ENCODE data around the gene LTBP3. TPM values are rescaled to one million over a fixed set of nuclear protein-coding genes. Genes with fewer than 3 reads are reported as not detected.

LTBP3 gene
- total and polyA plus RNA-seq, 9 of the 15 experiments (the other 6 are each of a cell fraction or from before 2014, with no cell fraction given), result 0.06 to 20.5 (median 4.8) TPM

GRCh38 chr11:65503949-65504673, 54.0 kb downstream of the LTBP3 start (continued):
- TF ChIP-seq, protein P1, sequence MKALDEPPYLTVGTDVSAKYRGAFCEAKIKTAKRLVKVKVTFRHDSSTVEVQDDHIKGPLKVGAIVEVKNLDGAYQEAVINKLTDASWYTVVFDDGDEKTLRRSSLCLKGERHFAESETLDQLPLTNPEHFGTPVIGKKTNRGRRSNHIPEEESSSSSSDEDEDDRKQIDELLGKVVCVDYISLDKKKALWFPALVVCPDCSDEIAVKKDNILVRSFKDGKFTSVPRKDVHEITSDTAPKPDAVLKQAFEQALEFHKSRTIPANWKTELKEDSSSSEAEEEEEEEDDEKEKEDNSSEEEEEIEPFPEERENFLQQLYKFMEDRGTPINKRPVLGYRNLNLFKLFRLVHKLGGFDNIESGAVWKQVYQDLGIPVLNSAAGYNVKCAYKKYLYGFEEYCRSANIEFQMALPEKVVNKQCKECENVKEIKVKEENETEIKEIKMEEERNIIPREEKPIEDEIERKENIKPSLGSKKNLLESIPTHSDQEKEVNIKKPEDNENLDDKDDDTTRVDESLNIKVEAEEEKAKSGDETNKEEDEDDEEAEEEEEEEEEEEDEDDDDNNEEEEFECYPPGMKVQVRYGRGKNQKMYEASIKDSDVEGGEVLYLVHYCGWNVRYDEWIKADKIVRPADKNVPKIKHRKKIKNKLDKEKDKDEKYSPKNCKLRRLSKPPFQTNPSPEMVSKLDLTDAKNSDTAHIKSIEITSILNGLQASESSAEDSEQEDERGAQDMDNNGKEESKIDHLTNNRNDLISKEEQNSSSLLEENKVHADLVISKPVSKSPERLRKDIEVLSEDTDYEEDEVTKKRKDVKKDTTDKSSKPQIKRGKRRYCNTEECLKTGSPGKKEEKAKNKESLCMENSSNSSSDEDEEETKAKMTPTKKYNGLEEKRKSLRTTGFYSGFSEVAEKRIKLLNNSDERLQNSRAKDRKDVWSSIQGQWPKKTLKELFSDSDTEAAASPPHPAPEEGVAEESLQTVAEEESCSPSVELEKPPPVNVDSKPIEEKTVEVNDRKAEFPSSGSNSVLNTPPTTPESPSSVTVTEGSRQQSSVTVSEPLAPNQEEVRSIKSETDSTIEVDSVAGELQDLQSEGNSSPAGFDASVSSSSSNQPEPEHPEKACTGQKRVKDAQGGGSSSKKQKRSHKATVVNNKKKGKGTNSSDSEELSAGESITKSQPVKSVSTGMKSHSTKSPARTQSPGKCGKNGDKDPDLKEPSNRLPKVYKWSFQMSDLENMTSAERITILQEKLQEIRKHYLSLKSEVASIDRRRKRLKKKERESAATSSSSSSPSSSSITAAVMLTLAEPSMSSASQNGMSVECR (CRISPR knock-in tag; IDR thresholded peaks at IDR 0.05), result peak; percentile 43; the same call in 1 of the 2 replicates
- TF ChIP-seq ZNF830 (CRISPR knock-in tag; IDR thresholded peaks at IDR 0.05) (no peak), ZNF79 (CRISPR knock-in tag; IDR thresholded peaks at IDR 0.05; ENCODE audit: low read depth) (no peak), KAT7 (CRISPR knock-in tag; IDR thresholded peaks at IDR 0.05; ENCODE audit: borderline replicate concordance) (no peak; the same call in 1 of the 2 replicates), ZNF644 (tag; IDR thresholded peaks at IDR 0.05; ENCODE audit: low read depth) (no peak), MTA3 (IDR thresholded peaks at IDR 0.05; ENCODE audit: borderline replicate concordance) (no peak), ZNF143 (CRISPR knock-in tag; IDR thresholded peaks at IDR 0.05) (no peak), ADNP (tag; IDR thresholded peaks at IDR 0.05) (no peak), FOXK2 (conservative IDR thresholded peaks at IDR 0.05 in 1 of 2, IDR thresholded peaks at IDR 0.05 in 1 of 2; ENCODE audit: low read depth in 2 of 2) (no peak), DLX4 (CRISPR knock-in tag; IDR thresholded peaks at IDR 0.05) (peak; percentile 81; the same call in 1 of the 2 replicates), ZNF57 (CRISPR knock-in tag; IDR thresholded peaks at IDR 0.05) (peak; percentile 87), RAD21 (CRISPR knock-in tag; conservative IDR thresholded peaks at IDR 0.05 in 1 of 2, IDR thresholded peaks at IDR 0.05 in 1 of 2) (no peak; a peak in 1 of 4 replicates), TOE1 (IDR thresholded peaks at IDR 0.05; ENCODE audit: borderline replicate concordance) (no peak), TOE1 (CRISPR knock-in tag; IDR thresholded peaks at IDR 0.05; ENCODE audit: borderline replicate concordance, low read depth) (no peak)
- TF ChIP-seq, protein P2, sequence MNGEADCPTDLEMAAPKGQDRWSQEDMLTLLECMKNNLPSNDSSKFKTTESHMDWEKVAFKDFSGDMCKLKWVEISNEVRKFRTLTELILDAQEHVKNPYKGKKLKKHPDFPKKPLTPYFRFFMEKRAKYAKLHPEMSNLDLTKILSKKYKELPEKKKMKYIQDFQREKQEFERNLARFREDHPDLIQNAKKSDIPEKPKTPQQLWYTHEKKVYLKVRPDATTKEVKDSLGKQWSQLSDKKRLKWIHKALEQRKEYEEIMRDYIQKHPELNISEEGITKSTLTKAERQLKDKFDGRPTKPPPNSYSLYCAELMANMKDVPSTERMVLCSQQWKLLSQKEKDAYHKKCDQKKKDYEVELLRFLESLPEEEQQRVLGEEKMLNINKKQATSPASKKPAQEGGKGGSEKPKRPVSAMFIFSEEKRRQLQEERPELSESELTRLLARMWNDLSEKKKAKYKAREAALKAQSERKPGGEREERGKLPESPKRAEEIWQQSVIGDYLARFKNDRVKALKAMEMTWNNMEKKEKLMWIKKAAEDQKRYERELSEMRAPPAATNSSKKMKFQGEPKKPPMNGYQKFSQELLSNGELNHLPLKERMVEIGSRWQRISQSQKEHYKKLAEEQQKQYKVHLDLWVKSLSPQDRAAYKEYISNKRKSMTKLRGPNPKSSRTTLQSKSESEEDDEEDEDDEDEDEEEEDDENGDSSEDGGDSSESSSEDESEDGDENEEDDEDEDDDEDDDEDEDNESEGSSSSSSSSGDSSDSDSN (IDR thresholded peaks at IDR 0.05; ENCODE audit: borderline replicate concordance in 1 of 2, low read depth in 2 of 2, low read length in 2 of 2), result no peak
